ACC112 (cell line): Measurements from ENCODE around the gene TLK1.
"Not testable (repeated sequence)": the region's sequence is repeated elsewhere in the genome, so short reads cannot be mapped to it uniquely, and the experiment has no call there.

Source experiments
- H2AFZ ChIP-seq: fragments of 200-600 bp; sonication (generic); one replicate; pipeline ENCODE4 v1.6.0; 2017; ENCODE audit warnings: antibody characterized with exemption, low read length; ENCODE audit not compliant: unreplicated experiment
- H3K27ac ChIP-seq: fragments of 200-600 bp; sonication (generic); 2 replicates; pipeline ENCODE4 v1.5.1; 2014; ENCODE audit warnings: low read depth, mild to moderate bottlenecking, antibody characterized with exemption, low read length, moderate library complexity
- H3K27me3 ChIP-seq: fragments of 200-600 bp; sonication (generic); 2 replicates; pipeline ENCODE4 v1.6.1; 2014; ENCODE audit warnings: mild to moderate bottlenecking, antibody characterized with exemption, low read length, moderate library complexity, mixed read lengths; ENCODE audit not compliant: insufficient read depth
- H3K36me3 ChIP-seq: fragments of 200-600 bp; sonication (generic); 2 replicates; pipeline ENCODE4 v1.6.1; 2016; ENCODE audit warnings: mild to moderate bottlenecking, antibody characterized with exemption, low read length, moderate library complexity, mixed read lengths; ENCODE audit not compliant: insufficient read depth
- H3K4me1 ChIP-seq: fragments of 200-600 bp; sonication (generic); one replicate; pipeline ENCODE4 v1.6.1; 2016; ENCODE audit warnings: low read length, mixed read lengths; ENCODE audit not compliant: insufficient read depth, unreplicated experiment, control insufficient read depth
- H3K4me3 ChIP-seq: fragments of 200-600 bp; sonication (generic); 2 replicates; pipeline ENCODE4 v1.5.1; 2014; ENCODE audit warnings: mild to moderate bottlenecking, low read depth, low read length
- H3K79me2 ChIP-seq: fragments of 200-600 bp; sonication (generic); one replicate; pipeline ENCODE4 v1.6.0; 2016; ENCODE audit warnings: low read length; ENCODE audit not compliant: control insufficient read depth, unreplicated experiment, insufficient read depth

Gene TLK1

DNA sequence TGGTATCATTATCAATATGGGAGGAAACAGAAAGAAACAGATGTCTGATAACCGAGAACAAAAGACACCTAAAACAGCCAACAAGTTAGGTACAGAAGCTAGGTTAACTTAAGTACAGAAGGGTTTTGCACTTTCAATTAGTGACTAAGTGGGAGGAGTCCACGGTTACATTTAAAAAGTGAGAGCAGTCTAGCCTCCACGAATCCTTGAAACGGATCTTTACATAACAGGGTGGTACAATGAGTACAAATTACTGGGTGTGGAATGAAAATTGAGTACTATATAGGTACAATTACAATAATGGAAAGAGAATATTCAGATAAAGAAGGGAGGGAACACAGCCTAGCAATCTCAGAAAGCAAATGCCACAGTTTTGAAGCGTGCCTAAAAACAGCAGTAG is 76.6 kb downstream of the TLK1 start:
- H3K4me3 ChIP-seq, result no peak overlapping the region
- H2AFZ ChIP-seq, result no peak overlapping the region
- H3K27me3 ChIP-seq, result no peaks in the 10 kb centered on the region
- peaks cover 3% of the 10 kb centered on the region for H3K36me3 ChIP-seq
- H3K4me1 ChIP-seq, result peaks cover 9% of the 10 kb centered on the region
- H3K79me2 ChIP-seq, result peaks cover 42% of the 10 kb centered on the region
- H3K27ac ChIP-seq, result no peak overlapping the region

DNA sequence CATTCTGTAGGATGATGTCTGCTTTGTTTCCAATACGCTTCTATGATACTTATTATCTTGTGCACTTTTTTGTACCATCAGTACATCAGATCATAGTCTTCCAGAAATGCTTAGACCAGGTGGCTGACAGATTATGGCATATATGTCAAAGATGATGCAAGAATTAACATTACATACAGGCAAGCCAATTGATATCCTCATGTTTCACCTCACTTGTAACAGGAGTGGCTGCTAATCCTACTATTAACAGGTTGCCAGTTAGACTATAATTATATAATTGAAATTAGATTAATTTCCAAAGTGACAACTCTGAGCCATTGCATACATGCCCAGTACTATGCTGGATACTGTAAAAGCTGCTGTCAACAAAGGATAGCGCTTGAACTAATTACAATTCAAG is 77.2 kb downstream of the TLK1 start:
- Histone ChIP-seq H3K4me1 (peaks cover 9% of the 10 kb centered on the region), H3K36me3 (peaks cover 3% of the 10 kb centered on the region), H3K27me3 (no peaks in the 10 kb centered on the region), H3K79me2 (peaks cover 40% of the 10 kb centered on the region), H3K4me3 (no peak overlapping the region), H2AFZ (no peak overlapping the region), H3K27ac (no peak overlapping the region)

DNA sequence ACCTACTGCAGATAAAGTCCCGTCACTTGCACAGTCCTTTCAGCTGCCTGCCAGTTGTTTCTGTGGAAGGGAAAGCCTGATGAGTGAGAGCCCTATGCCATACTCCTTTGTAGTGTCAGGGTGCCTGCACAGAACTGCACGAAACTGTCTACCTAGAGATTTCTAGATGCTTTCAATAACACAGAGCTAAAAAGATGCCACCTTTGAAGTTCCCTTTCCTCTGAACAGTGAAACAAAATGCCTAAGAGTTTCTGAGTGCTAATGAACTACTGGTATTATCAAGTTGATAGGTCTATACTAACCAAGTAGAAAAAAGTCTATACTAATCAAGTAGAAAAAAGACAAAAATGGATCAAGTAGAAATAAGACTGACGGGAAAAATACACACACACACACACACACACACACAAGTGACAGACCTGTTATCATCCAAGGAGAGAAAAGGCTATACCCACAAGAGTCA is 79.0 kb downstream of the TLK1 start:
- no peaks in the 10 kb centered on the region for H3K27me3 ChIP-seq
- H3K4me3 ChIP-seq, result no peak overlapping the region
- H3K79me2 ChIP-seq, result peaks cover 26% of the 10 kb centered on the region
- no peak overlapping the region for H2AFZ ChIP-seq
- no peak overlapping the region for H3K27ac ChIP-seq
- H3K4me1 ChIP-seq, result peaks cover 2% of the 10 kb centered on the region
- peaks cover 3% of the 10 kb centered on the region for H3K36me3 ChIP-seq

DNA sequence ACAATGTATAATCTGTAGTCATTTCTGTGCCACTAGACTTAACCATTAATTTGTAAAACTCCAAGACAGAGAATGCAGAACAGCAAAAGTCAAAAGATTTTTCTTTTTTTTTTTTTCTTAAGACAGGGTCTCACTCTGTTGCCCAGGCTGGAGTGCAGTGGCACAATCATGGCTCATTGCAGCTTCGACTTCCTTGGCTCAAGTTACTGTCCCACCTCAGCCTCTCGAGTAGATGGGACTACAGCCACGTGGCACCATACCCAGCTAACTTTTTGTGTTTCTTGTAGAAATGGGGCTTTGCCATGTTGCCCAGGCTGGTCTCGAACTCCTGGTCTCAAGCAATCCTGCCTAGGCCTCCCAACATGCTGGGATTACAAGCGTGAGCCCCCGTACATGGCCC is 80.1 kb downstream of the TLK1 start:
- no peak overlapping the region for H3K27ac ChIP-seq
- no peaks in the 10 kb centered on the region for H3K4me1 ChIP-seq
- H3K27me3 ChIP-seq, result no peaks in the 10 kb centered on the region
- peaks cover 3% of the 10 kb centered on the region for H3K36me3 ChIP-seq
- H2AFZ ChIP-seq, result no peak overlapping the region
- peaks cover 17% of the 10 kb centered on the region for H3K79me2 ChIP-seq
- no peak overlapping the region for H3K4me3 ChIP-seq

DNA sequence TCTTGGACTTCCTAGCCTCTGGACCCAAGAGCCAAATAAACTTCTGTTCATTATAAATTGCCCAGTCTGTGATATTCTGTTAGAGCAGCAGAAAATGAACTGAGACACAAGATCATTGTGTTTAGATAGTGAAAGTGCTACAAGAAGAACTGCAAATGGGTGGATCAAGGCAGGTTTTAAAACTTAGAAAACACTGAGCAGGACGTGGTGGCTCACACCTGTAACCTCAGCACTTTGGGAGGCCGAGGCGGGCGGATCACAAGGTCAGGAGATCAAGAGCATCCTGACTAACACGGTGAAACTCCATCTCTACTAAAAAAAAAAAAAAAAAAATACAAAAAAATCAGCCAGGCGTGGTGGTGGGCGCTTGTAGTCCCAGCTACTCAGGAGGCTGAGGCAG is 84.3 kb downstream of the TLK1 start:
- H3K27me3 ChIP-seq, H3K4me3 ChIP-seq, H3K79me2 ChIP-seq, H2AFZ ChIP-seq, H3K4me1 ChIP-seq, H3K27ac ChIP-seq: not testable (repeated sequence)
- peaks cover 11% of the 10 kb centered on the region for H3K36me3 ChIP-seq

DNA sequence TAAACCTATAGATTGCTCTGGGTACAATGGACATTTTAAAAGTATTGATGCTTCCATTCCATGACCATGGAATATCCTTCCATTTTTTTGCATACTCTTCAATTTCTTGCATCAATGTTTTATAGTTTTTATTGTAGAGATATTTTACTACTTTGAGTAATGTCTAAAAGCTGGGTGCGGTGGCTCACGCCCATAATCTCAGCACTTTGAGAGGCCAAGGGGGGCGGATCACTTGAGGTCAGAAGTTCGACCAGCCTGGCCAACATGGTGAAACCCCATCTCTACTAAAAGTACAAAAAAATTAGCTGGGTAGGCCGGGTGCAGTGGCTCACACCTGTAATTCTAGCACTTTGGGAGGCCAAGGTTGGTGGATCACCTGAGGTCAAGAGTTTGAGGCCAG is 88.5 kb downstream of the TLK1 start:
- Histone ChIP-seq H3K4me3 (no peak overlapping the region), H3K79me2 (peaks cover 4% of the 10 kb centered on the region), H3K27me3 (no peaks in the 10 kb centered on the region), H3K36me3 (peaks cover 16% of the 10 kb centered on the region), H3K4me1 (no peaks in the 10 kb centered on the region), H2AFZ (no peak overlapping the region), H3K27ac (no peak overlapping the region)

DNA sequence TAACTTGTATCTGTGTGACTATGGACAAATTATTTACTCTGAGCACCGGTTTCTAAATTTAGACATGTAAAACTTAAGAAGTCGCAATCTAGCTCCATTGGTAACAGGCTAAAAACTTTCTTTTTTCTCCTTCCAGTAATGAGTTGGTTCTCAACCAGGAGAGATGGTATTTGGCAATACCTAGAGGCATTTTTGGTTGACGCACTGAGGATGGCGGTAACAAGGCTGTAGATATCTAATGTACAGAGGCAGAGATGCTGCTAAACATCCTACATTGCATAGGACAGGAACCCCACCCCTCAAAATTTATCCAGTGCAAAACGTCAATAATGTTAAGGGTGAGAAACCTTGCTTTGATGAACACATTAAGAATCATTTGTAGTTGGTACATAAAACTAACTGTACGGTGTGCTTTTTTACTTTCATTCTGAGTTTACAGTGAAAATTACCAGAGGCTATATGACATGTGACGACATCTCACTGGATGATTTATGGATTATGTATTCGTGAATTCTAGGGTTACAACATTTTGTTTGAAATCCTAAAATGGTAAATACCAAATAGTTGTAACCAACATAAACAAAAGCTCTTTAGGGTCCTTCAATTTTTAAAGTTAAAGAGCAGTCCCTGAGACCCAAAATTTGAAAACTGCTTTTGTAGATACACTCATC is 91.3 kb downstream of the TLK1 start:
- Histone ChIP-seq H3K79me2 (peaks cover 4% of the 10 kb centered on the region), H2AFZ (no peak overlapping the region), H3K27ac (no peak overlapping the region), H3K36me3 (peaks cover 16% of the 10 kb centered on the region), H3K4me3 (no peak overlapping the region), H3K4me1 (no peaks in the 10 kb centered on the region), H3K27me3 (no peaks in the 10 kb centered on the region)

DNA sequence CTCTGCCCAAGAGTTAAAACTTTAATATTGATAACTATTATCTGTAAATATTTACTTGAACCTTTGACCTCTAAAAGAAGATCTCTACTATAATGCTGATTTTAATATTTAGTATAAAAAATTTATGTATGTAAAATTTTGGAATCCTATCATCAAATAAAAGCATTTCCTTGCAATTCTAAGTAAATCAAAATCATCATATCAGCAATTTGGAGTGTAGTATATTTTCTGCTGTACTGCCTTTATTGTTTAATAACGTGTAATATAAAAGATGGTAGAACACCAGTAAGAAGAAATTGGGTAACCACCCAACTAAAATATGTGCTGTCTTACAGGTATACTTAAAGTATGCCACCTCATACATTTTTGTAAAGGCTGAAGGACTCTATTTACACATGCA is 94.6 kb downstream of the TLK1 start:
- Histone ChIP-seq H3K36me3 (peaks cover 8% of the 10 kb centered on the region), H3K79me2 (peaks cover 7% of the 10 kb centered on the region)

DNA sequence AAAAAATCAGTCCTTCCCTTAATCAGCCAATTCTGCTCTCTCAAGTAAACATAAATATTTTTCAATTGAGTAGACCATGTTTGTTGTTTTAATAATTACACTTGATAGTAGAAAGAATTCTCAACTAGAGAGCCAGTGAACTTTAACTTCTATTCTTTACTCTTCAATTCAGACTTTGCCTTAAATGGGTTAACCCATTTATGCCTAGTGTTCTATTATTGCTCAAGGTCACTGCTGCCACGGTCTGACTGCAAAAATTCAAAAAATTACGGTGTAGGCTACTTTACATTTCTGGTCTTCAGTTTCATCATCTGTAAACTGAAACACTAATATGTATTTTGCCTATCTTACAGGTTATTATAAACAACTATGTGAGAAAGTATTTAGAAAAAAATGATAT is 103.1 kb downstream of the TLK1 start:
- Histone ChIP-seq H3K4me3 (no peak overlapping the region), H3K79me2 (peaks cover 4% of the 10 kb centered on the region), H2AFZ (no peak overlapping the region), H3K4me1 (no peaks in the 10 kb centered on the region), H3K36me3 (peaks cover 53% of the 10 kb centered on the region), H3K27me3 (no peaks in the 10 kb centered on the region), H3K27ac (no peak overlapping the region)

More for the DNA sequence above, 94.6 kb downstream of the TLK1 start:
- H3K4me3 ChIP-seq, result no peak overlapping the region
- no peaks in the 10 kb centered on the region for H3K27me3 ChIP-seq
- no peaks in the 10 kb centered on the region for H3K4me1 ChIP-seq
- no peak overlapping the region for H3K27ac ChIP-seq
- no peak overlapping the region for H2AFZ ChIP-seq

DNA sequence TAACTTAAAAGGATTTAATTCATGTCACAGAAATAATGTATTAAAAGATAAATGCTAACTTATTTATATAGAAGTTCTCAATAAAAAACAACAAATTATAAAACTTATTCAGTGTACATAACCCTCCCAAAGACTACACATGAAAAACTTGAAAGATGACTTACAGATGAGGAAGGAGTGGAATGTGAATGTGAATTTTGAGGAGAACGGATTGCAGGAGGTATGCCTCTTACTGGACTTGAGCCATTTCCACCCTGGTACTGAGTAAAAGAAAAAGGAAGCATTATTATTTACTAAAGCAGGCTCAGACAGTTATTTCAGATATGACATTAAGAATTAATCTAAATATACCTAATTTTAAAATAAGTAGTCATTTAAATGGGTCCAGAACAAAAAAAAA is 104.4 kb downstream of the TLK1 start:
- Histone ChIP-seq H3K4me1 (no peaks in the 10 kb centered on the region), H3K79me2 (peaks cover 4% of the 10 kb centered on the region), H3K36me3 (peaks cover 57% of the 10 kb centered on the region), H3K27ac (no peak overlapping the region), H3K27me3 (no peaks in the 10 kb centered on the region), H3K4me3 (no peak overlapping the region), H2AFZ (no peak overlapping the region)

DNA sequence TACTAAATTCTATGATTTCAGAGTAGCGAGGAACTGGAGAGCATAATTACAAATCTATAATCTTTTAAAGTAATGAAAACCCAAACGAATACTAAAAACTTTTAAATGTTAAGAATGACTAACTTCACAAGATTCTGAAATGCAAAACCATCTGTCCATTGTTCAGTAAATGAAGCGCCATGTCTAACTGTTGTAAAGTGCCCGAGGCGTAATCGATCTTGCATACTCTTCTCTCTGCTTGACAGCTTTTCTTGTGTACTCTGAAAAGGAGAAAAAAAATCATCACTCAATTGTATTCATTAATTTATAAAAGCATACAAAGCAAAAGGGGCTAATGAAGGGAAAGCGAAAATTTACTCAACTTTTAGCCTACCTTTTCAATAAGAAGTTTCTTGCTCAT is 111.0 kb downstream of the TLK1 start:
- Histone ChIP-seq H3K27ac (no peak overlapping the region), H3K4me1 (no peaks in the 10 kb centered on the region), H3K36me3 (peaks cover 36% of the 10 kb centered on the region), H3K27me3 (no peaks in the 10 kb centered on the region), H3K79me2 (no peaks in the 10 kb centered on the region), H3K4me3 (no peak overlapping the region), H2AFZ (no peak overlapping the region)
